ENCODE results near the gene ZBTB7C. TPM values are rescaled to one million over a fixed set of nuclear protein-coding genes. Genes with fewer than 3 reads are reported as not detected.

ZBTB7C gene
- total RNA-seq, 1 donor from 2014 or later: 0.99 TPM

- DNase-seq (ENCODE audit: low read depth): no peak
Observed at GRCh38 chr18:48354746-48355260, 54.4 kb downstream of the ZBTB7C start.

DNA sequence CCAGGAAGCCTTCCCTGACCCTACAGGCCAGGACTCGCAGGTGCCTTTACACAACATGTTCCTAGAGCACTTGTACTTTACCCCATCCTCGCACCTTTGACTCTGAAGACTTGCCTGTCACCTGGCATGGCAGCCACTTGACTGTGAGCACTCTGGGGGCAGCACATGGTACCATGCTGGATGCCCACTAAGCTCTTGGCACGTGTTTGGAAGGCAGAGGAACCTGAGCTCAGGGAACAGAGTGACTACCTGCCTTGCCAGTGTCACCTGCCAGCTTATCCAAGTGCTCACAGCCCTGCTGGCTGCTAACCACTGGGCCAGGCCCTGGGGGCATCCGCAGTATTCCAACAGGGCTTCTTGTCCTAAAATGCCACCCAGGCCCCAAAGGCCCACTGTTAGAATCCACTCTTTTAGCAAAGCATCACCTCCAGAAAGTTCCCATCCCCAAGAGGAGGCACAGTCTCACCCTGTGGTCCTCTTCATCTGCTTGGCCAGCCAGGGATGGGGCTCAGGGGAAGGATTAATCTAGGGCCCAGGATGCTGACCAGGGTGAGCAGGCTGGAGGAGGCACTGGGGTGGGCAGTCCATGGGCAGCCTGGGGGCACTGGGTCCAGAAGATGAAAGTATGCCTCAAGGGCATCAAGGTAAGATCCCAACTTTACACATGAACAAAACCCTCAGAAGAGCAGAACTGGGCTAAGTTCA lies 57.0 kb downstream of the ZBTB7C start:
- no peak for DNase-seq (ENCODE audit: low read depth)

DNA sequence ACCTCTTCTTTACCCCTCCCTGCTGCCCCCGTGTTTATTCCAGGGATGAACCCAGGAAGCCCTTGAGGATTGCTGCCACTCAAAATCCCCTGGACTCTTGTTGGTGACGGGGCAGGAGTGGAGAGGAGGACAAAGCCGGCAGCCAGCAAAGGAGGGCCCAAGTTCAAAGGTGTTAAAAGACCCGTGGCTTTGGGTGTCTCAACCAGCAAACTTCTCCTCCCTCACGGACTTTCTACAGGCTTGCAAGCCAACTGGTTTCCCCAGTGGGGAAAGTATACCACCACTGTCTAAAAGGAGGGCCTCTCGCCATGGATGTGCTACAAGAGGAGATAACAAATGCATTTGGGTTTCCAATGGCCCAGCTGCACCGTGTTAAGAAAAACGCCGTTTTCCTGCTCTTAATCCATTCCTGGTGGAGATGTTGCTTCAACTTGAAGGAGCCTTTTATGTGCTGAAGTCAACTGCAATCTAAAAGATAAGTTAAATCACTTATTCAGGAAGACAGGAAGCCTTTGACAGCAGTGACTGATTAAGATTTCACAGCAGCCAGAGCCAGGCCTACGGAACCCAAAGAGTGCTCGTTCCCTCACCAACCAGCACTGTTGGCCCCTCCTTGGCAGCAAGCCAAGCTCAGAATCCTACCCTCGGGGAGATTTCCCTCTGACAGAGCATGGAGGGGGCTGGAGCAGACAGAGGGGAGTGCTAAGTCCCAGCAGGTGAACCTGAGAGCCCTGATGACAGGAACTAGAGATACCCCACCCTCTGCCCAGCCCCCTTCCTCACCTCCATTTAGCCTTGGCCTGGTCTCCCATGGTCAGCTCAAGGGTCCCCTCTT lies 57.8 kb downstream of the ZBTB7C start:
- DNase-seq (ENCODE audit: low read depth): no peak

GRCh38 chr18:48348739-48349138 lies 60.4 kb downstream of the ZBTB7C start:
- DNase-seq (ENCODE audit: low read depth): no peak

DNA sequence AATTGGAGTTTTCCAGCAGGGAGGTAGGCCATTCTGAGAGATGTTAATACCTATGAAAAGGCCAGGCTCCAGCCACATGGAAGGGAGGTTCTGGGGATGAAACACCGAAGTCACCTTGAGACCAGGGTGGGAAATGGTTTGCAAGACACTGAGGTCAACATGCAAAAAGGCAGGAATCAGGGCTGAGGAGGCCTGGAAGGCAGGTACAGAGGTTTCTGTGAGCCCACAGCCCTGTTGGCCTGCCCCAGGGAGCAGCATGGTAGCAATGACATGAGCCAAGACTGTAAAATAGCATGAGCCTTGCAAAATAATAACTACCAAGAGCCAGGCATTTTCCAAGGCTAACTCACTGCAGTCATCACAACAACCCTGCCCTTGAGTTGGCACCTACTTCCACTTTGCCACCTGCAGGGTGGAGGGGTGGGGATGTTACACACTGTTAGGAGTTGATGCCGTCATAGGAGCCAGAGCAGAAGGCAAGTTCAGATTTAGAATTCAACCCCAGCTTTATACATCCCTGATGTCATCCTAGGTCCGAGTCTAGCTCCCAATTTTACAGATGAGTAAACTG lies 61.3 kb downstream of the ZBTB7C start:
- no peak for DNase-seq (ENCODE audit: low read depth)

- DNase-seq (ENCODE audit: low read depth): no peak
Observed at GRCh38 chr18:48345596-48345995, 63.6 kb downstream of the ZBTB7C start.

DNA sequence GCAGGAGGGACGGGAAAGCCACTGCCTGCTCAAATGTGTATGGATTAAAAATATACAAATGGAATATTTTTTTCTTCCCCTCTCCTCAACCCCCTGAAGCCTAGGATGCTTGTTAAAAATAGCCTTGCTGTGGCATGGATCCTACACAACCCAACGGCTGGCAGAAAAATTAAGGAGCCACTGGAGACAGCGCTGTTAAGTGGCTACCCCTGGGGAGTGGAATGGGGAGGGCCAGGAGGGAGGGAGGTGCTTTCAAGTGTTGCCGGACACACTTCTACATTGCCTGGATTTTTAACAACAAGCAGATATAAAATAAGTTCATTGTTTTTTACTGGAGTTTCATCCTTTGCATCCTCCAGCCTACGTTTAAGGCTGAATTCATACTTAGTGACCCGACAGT lies 66.6 kb downstream of the ZBTB7C start:
- DNase-seq (ENCODE audit: low read depth): no peak

DNA sequence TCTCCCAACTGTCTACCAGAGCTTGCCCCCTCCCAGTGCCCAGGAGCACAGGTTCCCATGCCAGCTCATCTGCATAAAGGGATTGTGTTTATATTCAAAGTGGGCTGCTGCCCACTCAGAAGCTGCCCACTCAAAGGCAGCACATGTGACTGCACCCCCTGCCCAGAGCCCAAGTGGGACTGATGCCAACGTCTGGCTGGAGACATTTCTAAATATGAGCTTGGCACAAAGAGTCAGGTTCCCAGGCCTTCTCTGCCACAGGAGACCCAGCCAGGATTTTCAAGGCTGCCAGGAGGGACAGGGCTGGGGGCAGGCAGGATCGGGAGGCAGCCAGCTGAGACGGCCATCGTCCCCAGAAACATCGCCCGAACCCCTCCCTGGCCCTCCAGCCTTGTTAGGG lies 67.1 kb downstream of the ZBTB7C start:
- DNase-seq (ENCODE audit: low read depth): no peak

- DNase-seq (ENCODE audit: low read depth): no peak
Observed at GRCh38 chr18:48340560-48340959, 68.6 kb downstream of the ZBTB7C start.

DNA sequence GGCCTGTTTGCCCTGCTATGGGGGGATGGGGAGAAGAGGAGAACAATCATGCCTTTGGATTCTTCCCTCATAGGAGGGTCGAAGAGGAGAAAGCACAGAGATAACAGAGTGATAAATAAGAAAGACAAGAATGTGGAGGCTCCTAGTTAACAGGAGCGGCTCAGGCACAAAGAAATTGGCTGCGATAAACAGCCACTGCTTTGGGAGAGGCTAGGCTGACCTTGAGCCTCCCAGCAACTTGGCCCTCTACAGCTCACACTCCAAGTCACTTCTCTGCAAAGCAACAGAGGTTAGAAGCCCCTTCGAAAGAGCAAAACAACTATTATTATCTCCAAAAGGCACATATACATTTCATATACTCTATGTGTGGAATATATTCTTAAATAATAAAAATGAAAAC lies 69.5 kb downstream of the ZBTB7C start:
- DNase-seq (ENCODE audit: low read depth): no peak

DNA sequence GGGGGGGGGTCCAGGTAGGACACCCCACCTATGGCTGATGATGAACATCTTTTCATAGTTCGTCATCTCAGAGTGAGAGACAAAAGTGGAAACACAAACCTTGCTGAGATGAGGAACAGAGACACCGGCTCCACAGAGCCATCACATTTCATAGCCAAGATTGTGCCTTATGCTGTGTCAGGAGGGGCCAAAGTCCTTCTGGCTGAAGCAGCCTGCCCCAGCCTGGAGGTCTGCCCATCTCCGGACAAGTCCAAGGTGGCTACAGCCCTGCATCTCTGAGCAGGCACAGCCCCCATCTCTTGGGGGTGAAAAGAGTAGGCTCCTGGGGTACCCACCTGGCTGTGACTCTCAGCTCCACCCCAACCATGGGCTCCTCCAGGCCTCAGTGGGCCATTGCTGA lies 70.3 kb downstream of the ZBTB7C start:
- DNase-seq (ENCODE audit: low read depth): no peak

DNA sequence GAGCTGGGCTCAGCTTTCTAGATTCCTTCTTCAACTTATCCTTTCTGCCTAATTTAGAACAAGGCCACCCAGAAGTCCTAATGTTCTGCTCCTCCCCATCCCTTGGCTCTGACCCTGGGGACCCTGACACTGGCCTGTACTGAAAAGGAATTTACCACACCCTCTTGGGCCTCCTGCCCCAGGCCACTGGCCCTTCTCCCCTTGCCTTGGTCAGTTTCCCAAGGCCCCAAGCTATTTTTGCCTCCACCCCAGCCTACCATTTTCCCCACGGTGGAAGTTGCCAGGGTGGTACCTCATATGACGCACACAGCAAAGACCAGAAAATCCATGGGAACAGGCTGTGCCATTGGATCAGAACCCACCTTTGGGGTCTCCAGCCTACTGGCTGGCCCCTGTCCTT lies 72.1 kb downstream of the ZBTB7C start:
- DNase-seq (ENCODE audit: low read depth): no peak

GRCh38 chr18:48336332-48336731 lies 72.9 kb downstream of the ZBTB7C start:
- no peak for DNase-seq (ENCODE audit: low read depth)

DNA sequence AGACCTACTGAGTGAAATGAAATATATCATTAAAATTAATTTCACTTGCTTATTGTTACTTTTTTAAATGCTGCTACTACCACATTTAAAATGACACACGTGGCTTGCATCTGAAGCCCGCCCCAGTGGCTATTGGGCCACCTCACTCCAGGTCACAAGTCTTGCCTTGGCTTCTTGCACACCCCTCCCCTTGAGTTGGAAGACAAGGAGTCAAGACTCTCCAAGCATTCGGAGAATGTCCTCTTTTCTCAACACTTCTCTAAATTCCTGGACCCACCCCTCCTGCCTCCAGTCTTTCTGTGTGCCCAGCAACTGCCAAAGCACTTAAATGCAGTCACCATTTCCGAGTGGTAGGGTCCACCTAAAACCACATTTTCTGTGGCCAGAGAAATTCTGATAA lies 73.4 kb downstream of the ZBTB7C start:
- DNase-seq (ENCODE audit: low read depth): no peak

DNA sequence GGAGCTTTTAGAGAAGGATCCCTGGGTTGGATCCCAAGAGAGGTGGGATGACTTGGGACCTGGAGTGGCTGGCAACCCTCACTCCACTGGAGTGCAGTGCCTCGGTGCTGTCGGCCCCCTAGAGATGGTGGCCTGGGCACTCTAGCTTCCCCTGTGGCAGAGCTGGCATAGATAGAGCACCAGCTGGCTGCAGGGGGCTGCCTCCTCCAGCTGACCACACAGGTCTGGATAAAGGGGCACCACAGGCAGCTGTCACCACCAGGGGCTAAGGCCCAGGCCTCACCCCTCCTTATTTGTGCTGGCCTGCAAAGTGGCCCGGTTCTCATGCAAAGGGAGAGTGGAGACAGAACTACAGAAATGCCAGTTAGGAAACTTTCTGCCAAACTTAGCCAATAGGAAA lies 74.3 kb downstream of the ZBTB7C start:
- DNase-seq (ENCODE audit: low read depth): no peak

DNA sequence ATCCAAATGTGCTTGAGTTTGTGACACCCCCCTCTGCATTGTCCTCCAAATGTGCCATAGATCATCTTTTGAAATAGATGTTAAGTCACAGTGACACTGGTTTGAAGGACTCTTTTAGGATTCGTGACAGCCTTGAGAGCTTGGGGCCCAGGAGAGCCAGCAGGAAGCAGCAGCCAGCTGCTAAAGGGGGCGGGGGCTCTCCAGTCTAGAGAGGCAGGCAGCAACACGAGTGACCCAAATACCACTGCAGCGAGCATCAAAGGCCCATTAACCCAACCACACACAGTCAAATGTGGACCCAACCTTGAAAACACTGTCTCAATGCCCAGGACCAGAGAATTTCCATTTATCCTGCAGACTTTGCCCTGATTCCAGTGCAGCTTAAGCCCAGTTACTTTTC lies 75.6 kb downstream of the ZBTB7C start:
- DNase-seq (ENCODE audit: low read depth): peak; percentile 6

DNA sequence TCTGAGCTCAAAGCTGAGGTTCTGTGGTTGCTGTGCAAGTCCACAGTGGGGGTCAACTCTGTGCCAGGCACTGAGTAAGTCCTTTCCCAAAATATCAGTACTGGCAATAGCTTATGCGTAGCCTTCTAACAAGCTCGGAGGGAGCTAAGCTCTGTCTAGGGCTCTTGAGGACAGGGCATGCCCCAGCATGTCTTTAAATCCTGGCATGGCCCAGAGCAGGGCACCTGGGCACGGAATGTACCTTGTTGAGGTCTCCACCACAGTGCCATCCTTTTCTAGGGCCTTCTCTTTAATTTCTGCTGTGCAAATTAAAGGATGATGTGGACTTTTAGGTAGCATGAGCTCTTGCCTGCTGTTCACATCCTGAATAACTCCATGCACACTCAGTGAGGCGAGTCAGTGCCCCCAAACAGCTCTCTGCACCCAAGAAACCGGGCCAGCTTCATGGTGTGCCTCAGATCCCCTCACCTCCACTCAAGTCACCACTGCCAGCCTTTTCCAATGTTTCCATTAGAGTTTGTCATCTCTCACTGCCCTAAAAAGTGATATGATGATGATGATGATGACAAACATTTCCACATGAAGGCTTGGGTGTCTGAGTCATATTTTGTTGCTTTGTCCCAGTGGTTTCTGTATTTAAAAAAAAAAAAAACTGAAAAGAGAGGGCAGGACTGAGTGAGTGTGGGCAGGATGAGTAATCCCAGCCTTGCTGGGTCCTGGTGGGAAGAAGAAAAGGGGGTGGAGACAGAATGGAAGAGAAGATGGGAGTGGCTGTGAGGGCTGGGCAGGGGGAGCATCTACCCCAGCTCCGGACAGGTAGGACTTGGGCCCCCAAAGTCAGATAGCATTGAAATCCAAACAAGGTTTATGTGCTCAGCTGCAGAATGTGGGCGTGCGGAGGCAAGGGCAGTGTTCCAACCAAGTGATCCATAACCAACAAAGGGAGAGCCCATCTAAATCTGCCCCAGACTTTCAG lies 78.9 kb downstream of the ZBTB7C start:
- peak; percentile 96 for DNase-seq (ENCODE audit: low read depth)

DNA sequence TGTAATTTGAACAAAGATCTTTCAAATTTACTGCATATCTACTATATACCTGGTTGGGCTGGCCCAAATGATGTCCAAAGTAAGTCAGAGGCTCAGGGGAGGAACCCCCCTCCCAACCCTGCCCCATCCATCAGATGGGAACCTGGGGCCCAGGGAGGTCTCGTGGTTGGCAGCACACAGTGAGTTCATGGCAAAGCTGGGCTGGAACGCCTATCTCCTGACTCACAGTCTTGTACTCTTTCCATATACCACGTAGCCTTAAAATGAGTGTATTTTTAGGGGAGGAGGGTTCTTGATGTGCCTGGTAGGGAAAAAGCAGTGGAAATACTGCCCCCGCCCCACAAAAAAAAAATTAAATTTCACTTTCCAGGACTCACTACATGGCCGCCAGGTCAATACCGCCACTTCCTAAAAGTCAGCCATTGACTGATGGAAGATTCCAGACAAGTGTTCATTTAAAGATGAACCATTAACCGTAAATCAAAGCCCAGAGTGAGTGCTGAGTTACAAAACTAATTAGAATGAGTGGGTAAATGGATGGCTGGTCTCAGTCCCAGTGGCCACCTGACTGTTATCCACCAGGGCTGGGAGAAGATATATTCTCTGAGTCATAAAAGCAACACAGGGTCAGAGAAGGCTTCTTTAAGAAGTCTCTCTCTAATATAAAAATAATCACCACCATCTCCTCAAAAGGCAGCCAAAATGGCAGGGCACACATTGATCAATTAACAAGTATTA lies 80.5 kb downstream of the ZBTB7C start:
- peak; percentile 96 for DNase-seq (ENCODE audit: low read depth)

GRCh38 chr18:48326901-48327675 lies 82.1 kb downstream of the ZBTB7C start:
- DNase-seq (ENCODE audit: low read depth): peak; percentile 76

GRCh38 chr18:48325115-48325665 lies 84.0 kb downstream of the ZBTB7C start:
- no peak for DNase-seq (ENCODE audit: low read depth)
